Measurements from ENCODE around the gene BRICD5.

BRICD5 gene

GRCh38 chr16:2179107-2179501 lies 31.6 kb downstream of the BRICD5 start:
- DNase-seq = no peak

- no peak for DNase-seq
These were observed 32.1 kb downstream of the BRICD5 start for GRCh38 chr16:2178321-2179106.

- DNase-seq = no peak
These were observed 33.1 kb downstream of the BRICD5 start for GRCh38 chr16:2177561-2177960.

- DNase-seq = no peak
These were observed 33.6 kb downstream of the BRICD5 start for GRCh38 chr16:2177101-2177500.

GRCh38 chr16:2176047-2176446 lies 34.6 kb downstream of the BRICD5 start:
- DNase-seq = no peak

- DNase-seq = no peak
These were observed 35.2 kb downstream of the BRICD5 start for GRCh38 chr16:2175454-2175853.

- DNase-seq = no peak
These were observed 36.1 kb downstream of the BRICD5 start for GRCh38 chr16:2174396-2175131.

GRCh38 chr16:2173916-2174315 lies 36.7 kb downstream of the BRICD5 start:
- no peak for DNase-seq

GRCh38 chr16:2173366-2173765 lies 37.3 kb downstream of the BRICD5 start:
- DNase-seq = no peak

GRCh38 chr16:2172688-2173335 lies 37.9 kb downstream of the BRICD5 start:
- no peak for DNase-seq

- no peak for DNase-seq
These were observed 39.0 kb downstream of the BRICD5 start for GRCh38 chr16:2171601-2172178.

GRCh38 chr16:2170587-2171435 lies 39.9 kb downstream of the BRICD5 start:
- DNase-seq = no peak

- no peak for DNase-seq
These were observed 40.6 kb downstream of the BRICD5 start for GRCh38 chr16:2170080-2170479.

GRCh38 chr16:2167068-2167638 lies 43.5 kb downstream of the BRICD5 start:
- DNase-seq = no peak

- no peak for DNase-seq
These were observed 44.2 kb downstream of the BRICD5 start for GRCh38 chr16:2166263-2167067.

- DNase-seq = no peak
These were observed 44.8 kb downstream of the BRICD5 start for GRCh38 chr16:2165861-2166260.

- DNase-seq = no peak
These were observed 47.3 kb downstream of the BRICD5 start for GRCh38 chr16:2163211-2163881.

GRCh38 chr16:2162676-2163118 lies 48.0 kb downstream of the BRICD5 start:
- DNase-seq = no peak

GRCh38 chr16:2161911-2162310 lies 48.8 kb downstream of the BRICD5 start:
- no peak for DNase-seq

GRCh38 chr16:2160915-2161551 lies 49.6 kb downstream of the BRICD5 start:
- DNase-seq = no peak
